ENCODE data around the gene NRXN3. TPM values are rescaled to one million over a fixed set of nuclear protein-coding genes. Genes with fewer than 3 reads are reported as not detected.
"Not testable (repeated sequence)": the region's sequence is repeated elsewhere in the genome, so short reads cannot be mapped to it uniquely, and the experiment has no call there.

Gene NRXN3
- polyA plus RNA-seq, 1 donor (not counting 4 experiments of a cell fraction or from before 2014, with no cell fraction given) = 0.89 TPM

DNA sequence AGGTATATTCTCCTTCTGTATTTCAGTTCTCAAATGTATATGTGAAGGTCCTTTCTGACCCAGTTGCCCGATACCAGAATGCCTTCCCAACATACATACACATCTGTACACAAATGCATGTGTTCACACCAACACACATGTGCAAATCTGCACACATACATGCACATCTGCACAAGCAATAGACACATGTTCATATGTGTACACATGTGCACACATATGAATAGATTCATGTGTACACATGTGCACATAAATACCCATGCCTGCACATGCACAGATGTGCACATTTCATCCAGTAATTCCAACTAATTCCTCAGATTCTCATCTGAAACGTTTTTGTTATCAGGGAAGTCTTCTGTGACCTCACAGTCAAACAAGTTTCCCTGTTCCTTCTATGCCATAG is 933.6 kb downstream of the NRXN3 start:
- no peak overlapping the region for H3K4me2 ChIP-seq (ENCODE audit: control insufficient read depth, extremely low read depth, insufficient read depth, low read depth, low read length)
- FAIRE-seq = no peak
- no peak overlapping the region for H3K27ac ChIP-seq (ENCODE audit: control insufficient read depth, insufficient read depth, low read length)
- no peak overlapping the region for H3K4me3 ChIP-seq (ENCODE audit: control insufficient read depth in 2 of 3, extremely low read depth in 1 of 3, insufficient read depth in 2 of 3, low read depth in 1 of 3, low read length in 3 of 3)
- no peaks in the 10 kb centered on the region for H4K20me1 ChIP-seq (ENCODE audit: control insufficient read depth, extremely low read depth, insufficient read depth, low read length)
- no peak overlapping the region for H2AFZ ChIP-seq (ENCODE audit: control insufficient read depth, low read length)
- H3K27me3 ChIP-seq (ENCODE audit: control insufficient read depth, extremely low read depth, insufficient read depth, low read length) = no peaks in the 10 kb centered on the region
- H3K36me3 ChIP-seq (ENCODE audit: control insufficient read depth in 2 of 2, extremely low read depth in 1 of 2, insufficient read depth in 2 of 2, low read length in 2 of 2) = no peaks in the 10 kb centered on the region
- dilution Hi-C loops (cut with MboI; ENCODE audit: extremely low pct_ligation_motif_present, low sequenced_read_pairs) = no loop called here
- no peaks in the 10 kb centered on the region for H3K79me2 ChIP-seq (ENCODE audit: control insufficient read depth, insufficient read depth, low read length)
- no peak for DNase-seq (ENCODE audit: low read depth, low spot score)
- no peaks in the 10 kb centered on the region for H3K9me1 ChIP-seq (ENCODE audit: control insufficient read depth, extremely low read depth, insufficient read depth, low read length)
- no peak overlapping the region for H3K9ac ChIP-seq (ENCODE audit: control insufficient read depth, extremely low read depth, insufficient read depth, low read length)
- H3K9me3 ChIP-seq (ENCODE audit: control insufficient read depth, low read depth, low read length) = no peaks in the 10 kb centered on the region
- no peaks in the 10 kb centered on the region for H3K4me1 ChIP-seq (ENCODE audit: control insufficient read depth, extremely low read depth, insufficient read depth, low read length)
- TF ChIP-seq EZH2 (IDR thresholded peaks at IDR 0.05; ENCODE audit: low read length) = no peak
- TF ChIP-seq, protein P1, sequence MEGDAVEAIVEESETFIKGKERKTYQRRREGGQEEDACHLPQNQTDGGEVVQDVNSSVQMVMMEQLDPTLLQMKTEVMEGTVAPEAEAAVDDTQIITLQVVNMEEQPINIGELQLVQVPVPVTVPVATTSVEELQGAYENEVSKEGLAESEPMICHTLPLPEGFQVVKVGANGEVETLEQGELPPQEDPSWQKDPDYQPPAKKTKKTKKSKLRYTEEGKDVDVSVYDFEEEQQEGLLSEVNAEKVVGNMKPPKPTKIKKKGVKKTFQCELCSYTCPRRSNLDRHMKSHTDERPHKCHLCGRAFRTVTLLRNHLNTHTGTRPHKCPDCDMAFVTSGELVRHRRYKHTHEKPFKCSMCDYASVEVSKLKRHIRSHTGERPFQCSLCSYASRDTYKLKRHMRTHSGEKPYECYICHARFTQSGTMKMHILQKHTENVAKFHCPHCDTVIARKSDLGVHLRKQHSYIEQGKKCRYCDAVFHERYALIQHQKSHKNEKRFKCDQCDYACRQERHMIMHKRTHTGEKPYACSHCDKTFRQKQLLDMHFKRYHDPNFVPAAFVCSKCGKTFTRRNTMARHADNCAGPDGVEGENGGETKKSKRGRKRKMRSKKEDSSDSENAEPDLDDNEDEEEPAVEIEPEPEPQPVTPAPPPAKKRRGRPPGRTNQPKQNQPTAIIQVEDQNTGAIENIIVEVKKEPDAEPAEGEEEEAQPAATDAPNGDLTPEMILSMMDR (optimal IDR thresholded peaks at IDR 0.05 in 1 of 3, IDR thresholded peaks at IDR 0.05 in 1 of 3, conservative IDR thresholded peaks at IDR 0.05 in 1 of 3; ENCODE audit: extremely low read depth in 1 of 3, insufficient read depth in 2 of 3, low read length in 3 of 3) = no peak

DNA sequence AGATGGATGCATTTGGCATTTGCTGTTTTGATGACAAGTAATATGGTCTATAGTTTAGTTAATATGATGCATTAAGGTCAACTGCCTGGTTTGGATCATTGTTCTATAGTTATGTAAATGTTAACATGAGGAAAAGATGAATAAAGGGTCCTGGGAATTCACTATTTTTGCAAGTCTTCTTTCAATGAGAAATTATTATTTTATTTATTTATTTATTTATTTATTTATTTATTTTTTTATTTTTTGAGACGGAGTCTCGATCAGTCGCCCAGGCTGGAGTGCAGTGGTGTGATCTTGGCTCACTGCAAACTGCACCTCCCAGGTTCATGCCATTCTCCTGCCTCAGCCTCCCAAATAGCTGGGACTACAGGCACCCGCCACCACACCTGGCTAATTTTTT is 940.4 kb downstream of the NRXN3 start:
- dilution Hi-C loops (cut with MboI; ENCODE audit: extremely low pct_ligation_motif_present, low sequenced_read_pairs); H4K20me1 ChIP-seq (ENCODE audit: control insufficient read depth, extremely low read depth, insufficient read depth, low read length); H3K9me1 ChIP-seq (ENCODE audit: control insufficient read depth, extremely low read depth, insufficient read depth, low read length): not testable (repeated sequence)

DNA sequence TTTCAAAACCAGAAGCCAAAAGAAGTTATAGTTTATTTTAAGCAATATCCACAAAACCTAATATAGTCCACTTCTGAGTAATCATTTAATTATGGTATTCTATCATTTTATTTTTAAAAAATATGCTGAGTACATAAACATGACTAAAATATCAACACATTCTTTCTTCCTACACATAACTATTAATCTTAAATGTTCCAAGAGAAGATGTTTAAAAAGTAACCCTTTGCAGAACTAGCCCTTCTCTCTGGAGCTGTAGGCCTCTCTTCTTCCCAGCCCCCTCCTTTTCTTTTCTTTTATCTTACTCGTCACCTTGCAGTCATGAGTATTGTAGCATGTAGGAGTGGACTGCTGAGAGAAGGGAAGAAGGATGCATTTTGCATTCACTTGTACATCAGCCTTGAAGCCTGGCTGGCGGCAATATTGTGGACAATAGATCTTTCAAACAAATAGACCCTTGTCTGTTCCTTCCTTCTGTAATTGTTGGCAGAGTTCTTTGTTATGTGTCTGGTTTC is 941.9 kb downstream of the NRXN3 start:
- Histone ChIP-seq H3K27me3 (ENCODE audit: control insufficient read depth, extremely low read depth, insufficient read depth, low read length) (no peaks in the 10 kb centered on the region), H3K4me3 (ENCODE audit: control insufficient read depth in 2 of 3, extremely low read depth in 1 of 3, insufficient read depth in 2 of 3, low read depth in 1 of 3, low read length in 3 of 3) (no peak overlapping the region), H3K36me3 (ENCODE audit: control insufficient read depth in 2 of 2, extremely low read depth in 1 of 2, insufficient read depth in 2 of 2, low read length in 2 of 2) (no peaks in the 10 kb centered on the region), H3K4me2 (ENCODE audit: control insufficient read depth, extremely low read depth, insufficient read depth, low read depth, low read length) (no peak overlapping the region), H4K20me1 (ENCODE audit: control insufficient read depth, extremely low read depth, insufficient read depth, low read length) (no peaks in the 10 kb centered on the region), H3K9ac (ENCODE audit: control insufficient read depth, extremely low read depth, insufficient read depth, low read length) (no peak overlapping the region), H3K4me1 (ENCODE audit: control insufficient read depth, extremely low read depth, insufficient read depth, low read length) (no peaks in the 10 kb centered on the region), H2AFZ (ENCODE audit: control insufficient read depth, low read length) (no peak overlapping the region), H3K9me3 (ENCODE audit: control insufficient read depth, low read depth, low read length) (no peaks in the 10 kb centered on the region), H3K79me2 (ENCODE audit: control insufficient read depth, insufficient read depth, low read length) (no peaks in the 10 kb centered on the region), H3K9me1 (ENCODE audit: control insufficient read depth, extremely low read depth, insufficient read depth, low read length) (no peaks in the 10 kb centered on the region), H3K27ac (ENCODE audit: control insufficient read depth, insufficient read depth, low read length) (no peak overlapping the region)
- TF ChIP-seq, protein P1 (optimal IDR thresholded peaks at IDR 0.05 in 1 of 3, IDR thresholded peaks at IDR 0.05 in 1 of 3, conservative IDR thresholded peaks at IDR 0.05 in 1 of 3; ENCODE audit: extremely low read depth in 1 of 3, insufficient read depth in 2 of 3, low read length in 3 of 3) = no peak
- no peak for TF ChIP-seq EZH2 (IDR thresholded peaks at IDR 0.05; ENCODE audit: low read length)
- no peak for FAIRE-seq
- no peak for DNase-seq (ENCODE audit: low read depth, low spot score)
- dilution Hi-C loops (cut with MboI; ENCODE audit: extremely low pct_ligation_motif_present, low sequenced_read_pairs) = no loop called here

More for the DNA sequence above, 940.4 kb downstream of the NRXN3 start:
- H3K27me3 ChIP-seq (ENCODE audit: control insufficient read depth, extremely low read depth, insufficient read depth, low read length); H3K4me2 ChIP-seq (ENCODE audit: control insufficient read depth, extremely low read depth, insufficient read depth, low read depth, low read length); H3K27ac ChIP-seq (ENCODE audit: control insufficient read depth, insufficient read depth, low read length); H3K4me3 ChIP-seq (ENCODE audit: control insufficient read depth in 2 of 3, extremely low read depth in 1 of 3, insufficient read depth in 2 of 3, low read depth in 1 of 3, low read length in 3 of 3); DNase-seq (ENCODE audit: low read depth, low spot score); H3K9ac ChIP-seq (ENCODE audit: control insufficient read depth, extremely low read depth, insufficient read depth, low read length); H3K79me2 ChIP-seq (ENCODE audit: control insufficient read depth, insufficient read depth, low read length); H2AFZ ChIP-seq (ENCODE audit: control insufficient read depth, low read length); H3K9me3 ChIP-seq (ENCODE audit: control insufficient read depth, low read depth, low read length); H3K36me3 ChIP-seq (ENCODE audit: control insufficient read depth in 2 of 2, extremely low read depth in 1 of 2, insufficient read depth in 2 of 2, low read length in 2 of 2); FAIRE-seq; H3K4me1 ChIP-seq (ENCODE audit: control insufficient read depth, extremely low read depth, insufficient read depth, low read length): not testable (repeated sequence)
